H1 (cell line): ENCODE results near the gene RNF212B. TPM values are rescaled to one million over a fixed set of nuclear protein-coding genes. Genes with fewer than 3 reads are reported as not detected.

ENCODE experiments used
- CTCF ChIA-PET: fragments of 300-600 bp; sonication (Branson Sonifier 250); formaldehyde crosslinking; loops from one replicate; lab custom pipeline; 2021; ENCODE audit not compliant: partially characterized antibody; lab: Charles Lee
- POLR2A ChIA-PET: fragments of 300-600 bp; sonication (Branson Sonifier 250); formaldehyde crosslinking; loops from one replicate; lab custom pipeline; 2021; ENCODE audit warnings: inconsistent platforms; ENCODE audit not compliant: partially characterized antibody; lab: Charles Lee
- DNase-seq, 2 experiments: peaks; one replicate each; pipeline versions ENCODE4 v3.0.0 to v3.0.0-alpha.2; 2010 to 2022; ENCODE audit warnings: low spot score in 2 of 2, low read depth in 1 of 2, mixed read lengths in 1 of 2
- FAIRE-seq: peaks from 2 replicates; lab custom pipeline; 2011; peaks lifted over from hg19 to GRCh38; lab: Jason Lieb, UNC
- H2AFZ ChIP-seq: 2 replicates; pipeline ENCODE4 v1.8.1; 2012; ENCODE audit warnings: low read length, inconsistent platforms
- H2AK5ac ChIP-seq: 2 replicates; pipeline ENCODE4 v1.6.1; 2013; ENCODE audit warnings: low read depth, low read length
- H2BK120ac ChIP-seq: replicated peaks from 2 replicates; pipeline ENCODE3; 2013; ENCODE audit warnings: low read depth, low read length, inconsistent platforms
- H2BK12ac ChIP-seq: 2 replicates; pipeline ENCODE4 v1.6.1; 2013; ENCODE audit warnings: low read depth, low read length
- H2BK15ac ChIP-seq: 2 replicates; pipeline ENCODE4 v1.6.1; 2013; ENCODE audit warnings: low read length
- H2BK20ac ChIP-seq: 2 replicates; pipeline ENCODE4 v1.6.1; 2013; ENCODE audit warnings: low read length
- H2BK5ac ChIP-seq: 2 replicates; pipeline ENCODE4 v1.6.1; 2013; ENCODE audit warnings: low read depth, low read length
- H3K14ac ChIP-seq: 2 replicates; pipeline ENCODE4 v1.6.1; 2013; ENCODE audit warnings: inconsistent platforms; ENCODE audit not compliant: insufficient read length
- H3K18ac ChIP-seq: 2 replicates; pipeline ENCODE4 v1.6.1; 2013; ENCODE audit warnings: low read length; ENCODE audit errors: extremely low read depth
- H3K23ac ChIP-seq: 2 replicates; pipeline ENCODE4 v1.6.1; 2013; ENCODE audit warnings: inconsistent platforms; ENCODE audit not compliant: insufficient read length
- H3K23me2 ChIP-seq: 2 replicates; pipeline ENCODE4 v1.6.1; 2013; ENCODE audit warnings: low read depth, low read length
- H3K27ac ChIP-seq: 2 replicates; pipeline ENCODE4 v1.6.1; 2011; ENCODE audit warnings: low read depth, low read length, inconsistent platforms
- H3K27me3 ChIP-seq, 4 experiments: replicated peaks in 1 of 4; 1 replicate in 1 of 4; 2 replicates in 3 of 4; pipeline versions ENCODE4 v1.6.1 to v1.8.1; 2011 to 2013; ENCODE audit warnings: low read length in 3 of 4, mild to moderate bottlenecking in 3 of 4, inconsistent platforms in 2 of 4, mixed read lengths in 2 of 4, moderate library complexity in 1 of 4; ENCODE audit not compliant: control insufficient read depth in 3 of 4, insufficient read depth in 3 of 4; ENCODE audit errors: extremely low read depth in 1 of 4
- H3K36me3 ChIP-seq, 4 experiments: 2 replicates each; pipeline versions ENCODE4 v1.6.1 to v1.8.1; 2011 to 2013; ENCODE audit warnings: mild to moderate bottlenecking in 4 of 4, low read length in 3 of 4, moderate library complexity in 2 of 4, control low read depth in 1 of 4, inconsistent platforms in 1 of 4; ENCODE audit not compliant: insufficient read depth in 4 of 4, control insufficient read depth in 2 of 4
- H3K4ac ChIP-seq: replicated peaks from 2 replicates; pipeline ENCODE3; 2013; ENCODE audit warnings: low read length, low read depth, mixed read lengths, inconsistent platforms; ENCODE audit not compliant: insufficient read length
- H3K4me1 ChIP-seq, 4 experiments: replicated peaks in 1 of 4; 1 replicate in 1 of 4; 2 replicates in 3 of 4; pipeline versions ENCODE4 v1.6.1 to v1.8.1; 2011 to 2013; ENCODE audit warnings: low read length in 3 of 4, inconsistent platforms in 2 of 4, mixed read lengths in 1 of 4; ENCODE audit not compliant: insufficient read depth in 4 of 4, control insufficient read depth in 3 of 4
- H3K4me2 ChIP-seq, 2 experiments: 2 replicates each; pipeline versions ENCODE4 v1.6.1 to v1.8.1; 2011 to 2013; ENCODE audit warnings: low read depth in 2 of 2, low read length in 2 of 2, control low read depth in 1 of 2, inconsistent platforms in 1 of 2, mild to moderate bottlenecking in 1 of 2; ENCODE audit not compliant: insufficient read depth in 1 of 2
- H3K4me3 ChIP-seq, 4 experiments: fragments of 200-600, 300-600 bp in 1 of 4; sonication (generic), shearing (Covaris generic), sonication (Bioruptor Twin) in 1 of 4; 2 replicates each; pipeline versions ENCODE4 v1.5.1 to v1.8.1; 2011 to 2016; ENCODE audit warnings: low read length in 4 of 4, low read depth in 3 of 4, control low read depth in 2 of 4, inconsistent platforms in 2 of 4, mild to moderate bottlenecking in 2 of 4, mixed read lengths in 1 of 4, moderate library complexity in 1 of 4; ENCODE audit not compliant: insufficient read depth in 2 of 4; ENCODE audit errors: extremely low read depth in 1 of 4
- H3K56ac ChIP-seq: replicated peaks from 2 replicates; pipeline ENCODE3; 2013; ENCODE audit warnings: low read depth, mild to moderate bottlenecking, mixed read lengths, low read length, inconsistent platforms; ENCODE audit not compliant: insufficient read length
- H3K79me1 ChIP-seq: 2 replicates; pipeline ENCODE4 v1.6.1; 2013; ENCODE audit warnings: low read depth, low read length, control low read depth
- H3K79me2 ChIP-seq, 2 experiments: 2 replicates each; pipeline versions ENCODE4 v1.6.1 to v1.8.1; 2012 to 2013; ENCODE audit warnings: low read length in 2 of 2, mild to moderate bottlenecking in 2 of 2, inconsistent platforms in 1 of 2; ENCODE audit not compliant: insufficient read depth in 2 of 2, control insufficient read depth in 1 of 2
- H3K9ac ChIP-seq, 4 experiments: replicated peaks in 1 of 4; 1 replicate in 1 of 4; 2 replicates in 3 of 4; pipeline versions ENCODE4 v1.6.1 to v1.8.1; 2011 to 2013; ENCODE audit warnings: low read depth in 3 of 4, low read length in 3 of 4, control low read depth in 2 of 4, mild to moderate bottlenecking in 2 of 4, moderate library complexity in 2 of 4, inconsistent platforms in 1 of 4; ENCODE audit errors: extremely low read depth in 1 of 4
- H3K9me3 ChIP-seq, 2 experiments: 2 replicates each; pipeline versions ENCODE4 v1.6.1 to v1.8.1; 2012 to 2013; ENCODE audit warnings: mild to moderate bottlenecking in 2 of 2, moderate library complexity in 2 of 2, control low read depth in 1 of 2, inconsistent platforms in 1 of 2, low read depth in 1 of 2, low read length in 1 of 2, mixed read lengths in 1 of 2; ENCODE audit not compliant: insufficient read depth in 2 of 2
- H4K20me1 ChIP-seq, 2 experiments: replicated peaks in 1 of 2; 2 replicates each; pipeline versions ENCODE3 to v1.8.1; 2011 to 2013; ENCODE audit warnings: inconsistent platforms in 2 of 2, low read length in 2 of 2, mild to moderate bottlenecking in 1 of 2; ENCODE audit not compliant: insufficient read depth in 2 of 2, control insufficient read depth in 1 of 2
- H4K5ac ChIP-seq: 2 replicates; pipeline ENCODE4 v1.6.1; 2013; ENCODE audit warnings: low read length, low read depth, mixed read lengths, inconsistent platforms; ENCODE audit not compliant: insufficient read length
- H4K8ac ChIP-seq: 2 replicates; pipeline ENCODE4 v1.8.0; 2013; ENCODE audit warnings: mild to moderate bottlenecking, moderate library complexity, low read length, inconsistent platforms; ENCODE audit not compliant: insufficient read depth; ENCODE audit errors: extremely low read depth
- H4K91ac ChIP-seq: replicated peaks from 2 replicates; pipeline ENCODE3; 2013; ENCODE audit warnings: low read length, mixed read lengths, inconsistent platforms; ENCODE audit not compliant: insufficient read length
- KDM1A ChIP-seq: fragments of 200-600, 300-600 bp; sonication (generic); IDR thresholded peaks from 2 replicates; pipeline ENCODE4 v1.7.1; 2016; ENCODE audit warnings: mild to moderate bottlenecking, low read length, borderline replicate concordance
- WGBS, 2 experiments: shearing (Covaris generic) in 1 of 2; methylation state at CpG; one replicate each; pipeline versions ENCODE4 v1.1.6 to v1.1.7; 2013 to 2015; ENCODE audit warnings: low lambda C conversion rate in 2 of 2, mixed read lengths in 2 of 2, inconsistent platforms in 1 of 2, low coverage in 1 of 2, missing lambda C conversion rate in 1 of 2; ENCODE audit not compliant: insufficient replicate concordance in 2 of 2, insufficient coverage in 1 of 2, insufficient read length in 1 of 2; ENCODE audit errors: extremely low coverage in 1 of 2, missing lambda C conversion rate in 1 of 2; 5-methylcytosine and 5-hydroxymethylcytosine counted together
- polyA plus RNA-seq, 7 experiments: library from polyadenylated mRNA; depleted of rRNA in 3 of 7; stranded (reverse) in 5 of 7; unstranded in 2 of 7; fragments of >200 nt in 5 of 7; fragments of 200-250 nt in 2 of 7; gene quantifications; 1 replicate in 5 of 7; 2 replicates in 1 of 7; 4 replicates in 1 of 7; pipeline versions ENCODE4 v1.2.1 to v1.2.3, GENCODE V29; 2011 to 2013; ENCODE audit warnings: missing spikeins in 2 of 7, mixed read lengths in 2 of 7
- total RNA-seq: library from RNA; stranded (reverse); fragmentation: NEBNext Ultra II Directional; extraction: Animal tissue kit (Norgen Biotek cat#: 25700); gene quantifications from 2 replicates; pipeline ENCODE4 v1.2.1, GENCODE V29; 2021

The RNF212B gene
- total and polyA plus RNA-seq, 2 of the 8 experiments (the other 6 are each of a cell fraction or from before 2014, with no cell fraction given), result 0.95 to 1.2 TPM

DNA sequence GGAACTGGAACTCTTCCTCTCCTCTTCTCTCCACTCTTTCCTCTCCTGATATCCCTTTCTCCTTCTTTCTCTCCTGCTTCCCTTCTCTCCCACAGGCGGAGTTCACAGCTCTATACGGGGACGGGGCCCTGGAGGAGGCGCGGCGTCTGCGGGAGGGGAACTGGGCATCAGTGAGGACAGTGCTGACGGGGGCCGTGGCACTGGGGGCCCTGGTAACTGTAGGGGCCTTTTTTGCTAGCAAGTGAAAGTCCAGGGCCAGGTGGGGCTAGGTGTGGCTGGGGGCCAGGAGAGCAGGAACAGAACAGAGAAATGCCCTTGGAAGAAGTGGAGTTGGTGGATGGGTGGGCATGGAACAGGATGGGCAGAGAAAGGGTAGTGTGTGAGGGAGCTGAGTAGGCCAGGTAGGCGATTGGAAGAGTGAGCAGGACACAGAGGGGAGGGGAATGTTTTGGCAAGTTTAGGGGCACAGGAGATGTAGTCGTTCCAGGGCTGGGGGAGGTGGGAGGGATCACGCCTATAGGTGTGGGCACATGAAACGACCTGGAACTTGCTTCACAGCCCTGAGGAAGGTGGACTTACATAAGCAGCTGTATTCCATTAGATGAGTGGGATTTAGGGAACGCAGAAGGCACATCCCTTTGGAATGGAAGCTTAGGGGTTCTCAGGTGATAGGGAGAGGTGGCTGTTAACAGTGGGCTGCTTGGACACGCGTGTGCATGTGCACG, 71.1 kb downstream of the RNF212B start:
- H3K27ac ChIP-seq, result no peak overlapping the region
- H3K4me1 ChIP-seq, result no peaks in the 10 kb centered on the region; a peak in 1 of 7 replicates
- no peak overlapping the region for H3K56ac ChIP-seq
- H2AK5ac ChIP-seq, result no peak overlapping the region
- WGBS, 2 experiments, result 92% methylated on average over 15 of the region's 17 CpGs; no CpG with 5 or more reads in 1 of the 2 experiments
- DNase-seq (no peak), FAIRE-seq (no peak)
- peaks cover 5% of the 10 kb centered on the region; the same call in 1 of the 2 replicates for H3K23me2 ChIP-seq
- no peak overlapping the region for H2BK12ac ChIP-seq
- peaks cover 2% of the 10 kb centered on the region; the same call in 1 of the 2 replicates for H3K79me1 ChIP-seq
- H3K4me3 ChIP-seq, result no peak overlapping the region
- no peak overlapping the region for H2BK5ac ChIP-seq
- no peak overlapping the region for H3K23ac ChIP-seq
- H3K4me2 ChIP-seq, result no peak overlapping the region
- H3K79me2 ChIP-seq, result peaks cover 0 to 2% of the 10 kb centered on the region in 2 experiments; a peak in 1 of 4 replicates
- H2BK120ac ChIP-seq, result no peak overlapping the region
- peaks cover 0 to 5% of the 10 kb centered on the region in 2 experiments for H4K20me1 ChIP-seq
- no peak overlapping the region for H4K91ac ChIP-seq
- ChIA-PET POLR2A (interaction anchor here (1.0 to 4.8 kb wide), 4 partner anchors 9 to 71 kb away, joined by 3 to 48 read pairs (median 4); partner anchors contain the start of genes PABPN1 and RNF212B), CTCF (interaction anchor here (1.5 to 4.5 kb wide), 4 partner anchors 13 to 71 kb away, joined by 3 to 26 read pairs (median 14); partner anchors contain the start of genes CMTM5 and PABPN1)
- no peak overlapping the region for H3K9ac ChIP-seq
- no peaks in the 10 kb centered on the region for H3K9me3 ChIP-seq
- H4K8ac ChIP-seq, result no peak overlapping the region; the same call in 1 of the 2 replicates
- no peak overlapping the region for H3K14ac ChIP-seq
- H2BK15ac ChIP-seq, result no peak overlapping the region
- H3K36me3 ChIP-seq, result peaks cover 0 to 5% (median 1%) of the 10 kb centered on the region in 4 experiments; a peak in 4 of 8 replicates
- H2BK20ac ChIP-seq, result no peak overlapping the region
- H4K5ac ChIP-seq, result no peak overlapping the region
- no peak overlapping the region for H3K4ac ChIP-seq
- H3K27me3 ChIP-seq, result peaks cover 0 to 6% (median under 1%) of the 10 kb centered on the region in 4 experiments; a peak in 3 of 7 replicates
- no peak overlapping the region for H2AFZ ChIP-seq
- H3K18ac ChIP-seq, result no peak overlapping the region
- TF ChIP-seq KDM1A, result no peak
